Motor neuron (in vitro differentiated cells): ENCODE data around the gene TOM1. TPM values are rescaled to one million over a fixed set of nuclear protein-coding genes. Genes with fewer than 3 reads are reported as not detected.

Source experiments
- ATAC-seq, 8 experiments: fragments of 200-7000 bp; cut with Tn5 transposase; replicated peaks in 6 of 8; 2 replicates each; pipeline ENCODE4 v1.8.0; 2021; ENCODE audit warnings: mild to moderate bottlenecking in 8 of 8, moderate library complexity in 8 of 8
- H3K27ac ChIP-seq, 2 donors: fragments of 250-450 bp; sonication (Bioruptor Pico); 2 replicates each; pipeline ENCODE4 v1.9.0; 2021; ENCODE audit warnings: antibody characterized with exemption in 2 of 2, mild to moderate bottlenecking in 2 of 2, moderate library complexity in 1 of 2
- H3K4me1 ChIP-seq, 2 donors: fragments of 250-450 bp; sonication (Bioruptor Pico); replicated peaks in 1 of 2; 2 replicates each; pipeline ENCODE4 v1.6.1; 2021; ENCODE audit warnings: antibody characterized with exemption in 2 of 2, mild to moderate bottlenecking in 2 of 2, moderate library complexity in 1 of 2
- H3K4me3 ChIP-seq, 5 donors: fragments of 250-450 bp; sonication (Bioruptor Pico); 2 replicates each; pipeline ENCODE4 v1.9.0; 2021; ENCODE audit warnings: antibody characterized with exemption in 5 of 5, mild to moderate bottlenecking in 5 of 5, moderate library complexity in 4 of 5
- WGBS, 10 experiments: fragments of 450-650 bp; shearing (Covaris generic); methylation state at CpG; one replicate each; pipeline ENCODE4 v1.0.0; 2022; 5-methylcytosine and 5-hydroxymethylcytosine counted together
- in situ Hi-C, 9 experiments: fragments of 400-800 bp; cut with MboI; loops; one replicate each; pipeline ENCODE4 v1.15.0; 2021; ENCODE audit warnings: low sequenced_read_pairs in 9 of 9, low pct_unique_long_range_greater_than_20kb in 2 of 9; ENCODE audit not compliant: unreplicated experiment in 9 of 9
- total RNA-seq, 8 experiments: library from RNA; unstranded; fragments of 300-600 nt; gene quantifications; 2 replicates each; pipeline versions ENCODE4 v1.2.3 to v1.2.4, GENCODE V29; 2022

TOM1 gene
- total RNA-seq, 8 experiments from 2014 or later, result 17.8 to 52.3 (median 32.7) TPM

- in situ Hi-C loops, result no loop called here
- no peak for ATAC-seq
- 98 to 100% (median 100%) methylated on average over 1 to 5 of the region's 10 CpGs; no CpG with 5 or more reads in 5 of the 10 experiments for WGBS, 10 experiments
Measured at GRCh38 chr22:35322126-35322525, 22.4 kb downstream of the TOM1 start.

GRCh38 chr22:35322893-35323292 lies 23.2 kb downstream of the TOM1 start:
- ATAC-seq, result peak in 1 of 8 experiments; percentile 6
- no peak overlapping the region for H3K4me3 ChIP-seq
- WGBS, 10 experiments, result 57 to 100% (median 83%) methylated on average over 1 to 3 of the region's 15 CpGs; no CpG with 5 or more reads in 4 of the 10 experiments
- no peaks in the 10 kb centered on the region for H3K4me1 ChIP-seq
- in situ Hi-C loops, result no loop called here
- H3K27ac ChIP-seq, result no peak overlapping the region

More at GRCh38 chr22:35322126-35322525, 22.4 kb downstream of the TOM1 start:
- H3K4me1 ChIP-seq, result no peaks in the 10 kb centered on the region
- no peak overlapping the region for H3K27ac ChIP-seq
- H3K4me3 ChIP-seq, result no peak overlapping the region

- Histone ChIP-seq H3K27ac (no peak overlapping the region), H3K4me1 (no peaks in the 10 kb centered on the region), H3K4me3 (no peak overlapping the region)
- WGBS, 10 experiments, result 92 to 100% (median 100%) methylated on average over 1 to 2 of the region's 11 CpGs; no CpG with 5 or more reads in 7 of the 10 experiments
- ATAC-seq, result peak in 1 of 8 experiments; percentile 14
- in situ Hi-C loops, result no loop called here
Measured at GRCh38 chr22:35323305-35323704, 23.6 kb downstream of the TOM1 start.

GRCh38 chr22:35324067-35324466 lies 24.4 kb downstream of the TOM1 start:
- in situ Hi-C loops, result no loop called here
- WGBS, 10 experiments, result 42 to 100% (median 100%) methylated on average over 1 to 4 of the region's 5 CpGs; no CpG with 5 or more reads in 3 of the 10 experiments
- no peak for ATAC-seq
- no peak overlapping the region for H3K4me3 ChIP-seq
- no peaks in the 10 kb centered on the region for H3K4me1 ChIP-seq
- no peak overlapping the region for H3K27ac ChIP-seq

GRCh38 chr22:35324762-35325161 lies 25.1 kb downstream of the TOM1 start:
- in situ Hi-C loops, result no loop called here
- whole genome bisulfite sequencing, 10 experiments, result 60 to 100% (median 84%) methylated on average over 1 to 3 of the region's 4 CpGs; no CpG with 5 or more reads in 2 of the 10 experiments
- Histone ChIP-seq H3K4me1 (no peaks in the 10 kb centered on the region), H3K4me3 (no peak overlapping the region), H3K27ac (no peak overlapping the region)
- ATAC-seq, result no peak

GRCh38 chr22:35325209-35325608 lies 25.5 kb downstream of the TOM1 start:
- 80 to 100% (median 93%) methylated on average over 1 to 5 of the region's 5 CpGs; no CpG with 5 or more reads in 1 of the 10 experiments for WGBS, 10 experiments
- in situ Hi-C loops, result no loop called here

GRCh38 chr22:35326854-35327562 lies 27.3 kb downstream of the TOM1 start:
- WGBS, 10 experiments, result 93 to 97% (median 96%) methylated on average over 4 to 5 of the region's 17 CpGs; no CpG with 5 or more reads in 7 of the 10 experiments
- no peak for ATAC-seq
- no peak overlapping the region for H3K27ac ChIP-seq
- H3K4me1 ChIP-seq, result no peaks in the 10 kb centered on the region
- in situ Hi-C loops, result no loop called here
- no peak overlapping the region for H3K4me3 ChIP-seq

More at GRCh38 chr22:35325209-35325608, 25.5 kb downstream of the TOM1 start:
- H3K4me1 ChIP-seq, result no peaks in the 10 kb centered on the region
- ATAC-seq, result no peak
- H3K27ac ChIP-seq, result no peak overlapping the region
- no peak overlapping the region for H3K4me3 ChIP-seq

- ATAC-seq, result peak in 1 of 8 experiments; percentile 9
- no peak overlapping the region for H3K27ac ChIP-seq
- H3K4me1 ChIP-seq, result no peaks in the 10 kb centered on the region
- in situ Hi-C loops, result no loop called here
- H3K4me3 ChIP-seq, result no peak overlapping the region
- 80 to 100% (median 91%) methylated on average over 1 to 8 of the region's 21 CpGs; no CpG with 5 or more reads in 4 of the 10 experiments for WGBS, 10 experiments
Measured at GRCh38 chr22:35327690-35328471, 28.2 kb downstream of the TOM1 start.

GRCh38 chr22:35328472-35328885 lies 28.8 kb downstream of the TOM1 start:
- no peak for ATAC-seq
- Histone ChIP-seq H3K27ac (no peak overlapping the region), H3K4me1 (no peaks in the 10 kb centered on the region), H3K4me3 (no peak overlapping the region)
- in situ Hi-C loops, result no loop called here
- 83 to 100% (median 98%) methylated on average over 1 to 9 of the region's 15 CpGs; no CpG with 5 or more reads in 5 of the 10 experiments for WGBS, 10 experiments

GRCh38 chr22:35329114-35329847 lies 29.6 kb downstream of the TOM1 start:
- H3K4me1 ChIP-seq, result no peaks in the 10 kb centered on the region
- H3K4me3 ChIP-seq, result no peak overlapping the region
- in situ Hi-C loops, result no loop called here
- 83 to 100% (median 94%) methylated on average over 4 to 12 of the region's 12 CpGs for WGBS, 10 experiments
- no peak overlapping the region for H3K27ac ChIP-seq
- no peak for ATAC-seq

- H3K4me1 ChIP-seq, result no peaks in the 10 kb centered on the region
- no peak overlapping the region for H3K4me3 ChIP-seq
- no peak overlapping the region for H3K27ac ChIP-seq
- peak in 4 of 8 experiments; percentile 23 to 87 (median 50) for ATAC-seq
- WGBS, 10 experiments, result 20 to 100% (median 93%) methylated on average over 1 to 7 of the region's 16 CpGs; no CpG with 5 or more reads in 5 of the 10 experiments
- in situ Hi-C loops, result no loop called here
Measured at GRCh38 chr22:35330258-35330861, 30.7 kb downstream of the TOM1 start.

GRCh38 chr22:35332278-35332677 lies 32.6 kb downstream of the TOM1 start:
- no peak for ATAC-seq
- no peak overlapping the region for H3K4me3 ChIP-seq
- in situ Hi-C loops, result no loop called here
- whole genome bisulfite sequencing, 10 experiments, result 60 to 100% (median 76%) methylated on average over 1 to 6 of the region's 6 CpGs; no CpG with 5 or more reads in 2 of the 10 experiments
- no peaks in the 10 kb centered on the region for H3K4me1 ChIP-seq
- H3K27ac ChIP-seq, result no peak overlapping the region
